ENCODE data around the gene MSI2.

Gene MSI2

DNA sequence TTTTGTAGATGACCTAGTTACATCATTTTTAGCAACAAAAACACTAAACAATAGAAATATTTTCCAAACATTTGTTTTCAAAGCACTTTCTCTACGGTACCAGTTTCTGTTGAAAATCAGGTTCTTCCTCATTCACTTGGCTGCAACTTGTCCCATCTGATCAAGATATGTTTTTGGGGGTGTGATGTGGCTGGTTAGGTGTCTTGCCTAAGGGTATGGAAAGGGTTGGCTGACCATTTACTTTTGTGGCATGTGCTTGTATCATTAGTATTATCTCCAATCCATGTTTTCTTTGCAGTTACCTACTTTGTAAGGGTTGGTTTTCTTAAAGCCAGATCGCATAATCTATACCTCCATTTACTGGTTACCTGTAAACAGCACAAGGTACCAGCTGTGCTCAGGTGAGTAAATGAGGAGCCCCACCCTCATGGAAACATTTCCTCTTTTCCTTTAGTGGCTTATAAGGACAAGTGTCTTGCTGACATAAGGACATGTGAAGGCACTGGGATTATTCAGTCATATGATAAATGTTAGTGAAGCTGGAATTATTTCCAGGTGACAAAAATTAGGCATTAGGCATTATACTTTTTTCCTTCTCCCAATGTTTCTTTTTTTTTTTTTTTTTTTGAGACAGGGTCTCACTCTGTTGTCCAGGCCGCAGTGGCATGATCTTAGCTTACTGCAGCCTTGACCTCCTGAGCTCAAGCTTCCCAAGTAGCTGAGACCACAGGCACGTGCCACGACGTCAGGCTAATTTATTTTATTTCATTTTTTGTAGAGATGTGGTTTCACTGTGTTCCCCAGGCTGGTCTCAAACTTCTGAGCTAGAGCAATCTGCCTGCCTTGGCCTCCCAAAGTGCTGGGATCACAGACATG lies 326.8 kb downstream of the MSI2 start:
- no peak for TF ChIP-seq CTCF (IDR thresholded peaks at IDR 0.05; ENCODE audit: control insufficient read depth, insufficient read depth, low read depth, low read length, missing control alignments)
- H3K4me3 ChIP-seq (ENCODE audit: control insufficient read depth, low read depth, low read length), result no peak overlapping the region
- no peak for DNase-seq (ENCODE audit: low read depth)

- peak; percentile 25 for DNase-seq (ENCODE audit: low read depth)
- no peak overlapping the region for H3K4me3 ChIP-seq (ENCODE audit: control insufficient read depth, low read depth, low read length)
- peak; percentile 25 for TF ChIP-seq CTCF (IDR thresholded peaks at IDR 0.05; ENCODE audit: control insufficient read depth, insufficient read depth, low read depth, low read length, missing control alignments)
These were observed 327.8 kb downstream of the MSI2 start for GRCh38 chr17:57584050-57584551.

GRCh38 chr17:57585341-57586195 lies 329.2 kb downstream of the MSI2 start:
- DNase-seq (ENCODE audit: low read depth), result no peak
- H3K4me3 ChIP-seq (ENCODE audit: control insufficient read depth, low read depth, low read length), result no peak overlapping the region
- TF ChIP-seq CTCF (IDR thresholded peaks at IDR 0.05; ENCODE audit: control insufficient read depth, insufficient read depth, low read depth, low read length, missing control alignments), result no peak

- TF ChIP-seq CTCF (IDR thresholded peaks at IDR 0.05; ENCODE audit: control insufficient read depth, insufficient read depth, low read depth, low read length, missing control alignments), result no peak
These were observed 329.9 kb downstream of the MSI2 start for GRCh38 chr17:57586196-57586740.

DNA sequence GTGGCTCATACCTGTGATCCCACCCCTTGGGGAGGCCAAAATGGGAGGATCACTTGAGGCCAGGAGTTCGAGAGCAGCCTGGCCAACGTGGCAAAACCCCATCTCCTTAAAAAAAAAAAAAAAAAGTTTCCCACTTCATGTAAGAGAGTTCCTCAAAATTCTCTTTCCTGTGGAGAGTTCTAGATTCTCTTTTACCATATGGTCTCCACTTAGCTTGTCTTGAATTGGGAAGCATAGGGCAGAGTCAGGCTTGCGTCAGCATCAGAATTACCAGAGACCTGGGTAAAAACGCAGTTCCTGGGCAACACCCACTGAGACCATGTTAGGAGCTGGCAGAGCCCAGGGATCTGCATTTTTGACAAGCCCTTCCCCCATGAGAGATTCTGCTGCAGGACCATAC lies 330.4 kb downstream of the MSI2 start:
- DNase-seq (ENCODE audit: low read depth), result no peak
- TF ChIP-seq CTCF (IDR thresholded peaks at IDR 0.05; ENCODE audit: control insufficient read depth, insufficient read depth, low read depth, low read length, missing control alignments), result no peak
- H3K4me3 ChIP-seq (ENCODE audit: control insufficient read depth, low read depth, low read length), result no peak overlapping the region

More at GRCh38 chr17:57586196-57586740, 329.9 kb downstream of the MSI2 start:
- DNase-seq (ENCODE audit: low read depth), result no peak
- no peak overlapping the region for H3K4me3 ChIP-seq (ENCODE audit: control insufficient read depth, low read depth, low read length)

All from AG09309 (cell line).